Measurements from ENCODE around the gene DLG2. TPM values are rescaled to one million over a fixed set of nuclear protein-coding genes. Genes with fewer than 3 reads are reported as not detected.

The DLG2 gene
- total RNA-seq, 1 donor from 2014 or later, result 1.8 TPM

DNA sequence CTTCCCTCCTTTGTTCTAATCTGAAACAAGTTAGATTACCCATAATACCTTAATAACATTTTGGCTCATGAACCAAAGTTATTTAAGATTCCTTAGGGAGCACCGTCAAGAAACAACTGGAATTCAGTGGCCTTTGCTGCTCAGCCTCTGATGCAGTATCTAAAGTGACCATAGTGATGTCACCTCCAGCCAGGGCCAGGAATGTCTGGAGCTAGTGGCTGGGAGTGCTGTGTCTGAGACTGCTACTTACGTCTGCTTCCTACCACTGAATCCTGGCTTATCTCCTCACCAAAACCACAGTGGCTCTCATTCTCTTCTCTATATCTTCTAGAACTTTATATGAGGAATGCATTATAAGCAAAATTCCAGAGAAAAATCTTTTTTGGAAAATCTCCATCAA is 658.0 kb downstream of the DLG2 start:
- peak overlapping the region; percentile 99 for H3K27ac Mint-ChIP-seq (ENCODE audit: unreplicated experiment)
- no peaks in the 10 kb centered on the region for H3K36me3 ChIP-seq (ENCODE audit: insufficient read depth, low read length)
- no peak overlapping the region for H3K4me2 ChIP-seq (ENCODE audit: low read length)
- H3K27ac ChIP-seq (ENCODE audit: low read depth, low read length), result peak overlapping the region; percentile 59
- H3K27me3 Mint-ChIP-seq (ENCODE audit: low read depth, unreplicated experiment), result no peaks in the 10 kb centered on the region
- H3K9me3 Mint-ChIP-seq (ENCODE audit: unreplicated experiment), result peaks cover 3% of the 10 kb centered on the region
- no peaks in the 10 kb centered on the region for H3K4me1 ChIP-seq (ENCODE audit: insufficient read depth, low read length)
- TF ChIP-seq, protein P1, sequence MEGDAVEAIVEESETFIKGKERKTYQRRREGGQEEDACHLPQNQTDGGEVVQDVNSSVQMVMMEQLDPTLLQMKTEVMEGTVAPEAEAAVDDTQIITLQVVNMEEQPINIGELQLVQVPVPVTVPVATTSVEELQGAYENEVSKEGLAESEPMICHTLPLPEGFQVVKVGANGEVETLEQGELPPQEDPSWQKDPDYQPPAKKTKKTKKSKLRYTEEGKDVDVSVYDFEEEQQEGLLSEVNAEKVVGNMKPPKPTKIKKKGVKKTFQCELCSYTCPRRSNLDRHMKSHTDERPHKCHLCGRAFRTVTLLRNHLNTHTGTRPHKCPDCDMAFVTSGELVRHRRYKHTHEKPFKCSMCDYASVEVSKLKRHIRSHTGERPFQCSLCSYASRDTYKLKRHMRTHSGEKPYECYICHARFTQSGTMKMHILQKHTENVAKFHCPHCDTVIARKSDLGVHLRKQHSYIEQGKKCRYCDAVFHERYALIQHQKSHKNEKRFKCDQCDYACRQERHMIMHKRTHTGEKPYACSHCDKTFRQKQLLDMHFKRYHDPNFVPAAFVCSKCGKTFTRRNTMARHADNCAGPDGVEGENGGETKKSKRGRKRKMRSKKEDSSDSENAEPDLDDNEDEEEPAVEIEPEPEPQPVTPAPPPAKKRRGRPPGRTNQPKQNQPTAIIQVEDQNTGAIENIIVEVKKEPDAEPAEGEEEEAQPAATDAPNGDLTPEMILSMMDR (IDR thresholded peaks at IDR 0.05; ENCODE audit: insufficient read depth, low read depth, low read length), result no peak
- no peak for TF ChIP-seq EZH2 (IDR thresholded peaks at IDR 0.05; ENCODE audit: insufficient read depth, low read length)
- peaks cover 7% of the 10 kb centered on the region for H3K36me3 Mint-ChIP-seq (ENCODE audit: low read depth, unreplicated experiment)
- H4K20me1 ChIP-seq (ENCODE audit: insufficient read depth, low read length), result no peaks in the 10 kb centered on the region
- peak; percentile 69 for FAIRE-seq
- H3K4me3 ChIP-seq (ENCODE audit: insufficient read depth, low read depth, low read length), result no peak overlapping the region
- H3K79me2 ChIP-seq (ENCODE audit: insufficient read depth, low read length), result no peaks in the 10 kb centered on the region
- H3K9ac ChIP-seq (ENCODE audit: low read length), result no peak overlapping the region
- peak; percentile 95 for DNase-seq (ENCODE audit: low read depth)
- H2AFZ ChIP-seq (ENCODE audit: low read depth, low read length), result no peak overlapping the region
- H3K4me3 Mint-ChIP-seq (ENCODE audit: unreplicated experiment), result no peak overlapping the region
- H3K4me1 Mint-ChIP-seq (ENCODE audit: low read depth, unreplicated experiment), result peaks cover 36% of the 10 kb centered on the region
- H3K27me3 ChIP-seq (ENCODE audit: insufficient read depth, low read length), result no peaks in the 10 kb centered on the region
- H3K9me3 ChIP-seq (ENCODE audit: insufficient read depth, low read depth, low read length), result no peaks in the 10 kb centered on the region

DNA sequence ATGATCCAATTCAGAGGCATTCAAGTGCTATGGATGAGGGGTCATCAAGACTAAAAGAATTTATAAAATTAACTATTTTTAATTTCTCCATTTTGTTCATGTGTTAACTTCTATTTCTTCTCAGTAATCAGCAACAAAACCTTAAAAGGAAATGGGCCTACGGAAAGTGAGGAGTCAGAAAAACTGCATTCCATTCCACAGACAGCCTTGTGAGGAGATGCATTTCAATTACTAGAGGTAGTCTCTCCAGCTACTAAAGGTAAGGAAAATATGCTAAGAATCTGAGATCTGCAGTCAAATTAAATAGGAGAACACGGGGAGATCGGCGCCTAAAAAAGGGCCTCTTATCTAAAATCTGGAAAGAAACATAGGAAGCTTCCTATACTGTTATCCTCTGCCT is 661.7 kb downstream of the DLG2 start:
- no peak overlapping the region for H3K9ac ChIP-seq (ENCODE audit: low read length)
- no peak for DNase-seq (ENCODE audit: low read depth)
- H3K4me1 Mint-ChIP-seq (ENCODE audit: low read depth, unreplicated experiment), result peaks cover 33% of the 10 kb centered on the region
- H3K4me3 ChIP-seq (ENCODE audit: insufficient read depth, low read depth, low read length), result no peak overlapping the region
- no peaks in the 10 kb centered on the region for H3K36me3 ChIP-seq (ENCODE audit: insufficient read depth, low read length)
- H3K4me3 Mint-ChIP-seq (ENCODE audit: unreplicated experiment), result no peak overlapping the region
- no peak overlapping the region for H3K4me2 ChIP-seq (ENCODE audit: low read length)
- H3K79me2 ChIP-seq (ENCODE audit: insufficient read depth, low read length), result no peaks in the 10 kb centered on the region
- H3K27me3 ChIP-seq (ENCODE audit: insufficient read depth, low read length), result no peaks in the 10 kb centered on the region
- H3K9me3 Mint-ChIP-seq (ENCODE audit: unreplicated experiment), result peaks cover 3% of the 10 kb centered on the region
- H3K9me3 ChIP-seq (ENCODE audit: insufficient read depth, low read depth, low read length), result no peaks in the 10 kb centered on the region
- no peaks in the 10 kb centered on the region for H3K27me3 Mint-ChIP-seq (ENCODE audit: low read depth, unreplicated experiment)
- FAIRE-seq, result no peak
- H3K36me3 Mint-ChIP-seq (ENCODE audit: low read depth, unreplicated experiment), result peaks cover 7% of the 10 kb centered on the region
- H2AFZ ChIP-seq (ENCODE audit: low read depth, low read length), result no peak overlapping the region
- H3K27ac ChIP-seq (ENCODE audit: low read depth, low read length), result no peak overlapping the region
- no peak for TF ChIP-seq EZH2 (IDR thresholded peaks at IDR 0.05; ENCODE audit: insufficient read depth, low read length)
- no peaks in the 10 kb centered on the region for H3K4me1 ChIP-seq (ENCODE audit: insufficient read depth, low read length)
- no peaks in the 10 kb centered on the region for H4K20me1 ChIP-seq (ENCODE audit: insufficient read depth, low read length)
- H3K27ac Mint-ChIP-seq (ENCODE audit: unreplicated experiment), result peak overlapping the region; percentile 87

DNA sequence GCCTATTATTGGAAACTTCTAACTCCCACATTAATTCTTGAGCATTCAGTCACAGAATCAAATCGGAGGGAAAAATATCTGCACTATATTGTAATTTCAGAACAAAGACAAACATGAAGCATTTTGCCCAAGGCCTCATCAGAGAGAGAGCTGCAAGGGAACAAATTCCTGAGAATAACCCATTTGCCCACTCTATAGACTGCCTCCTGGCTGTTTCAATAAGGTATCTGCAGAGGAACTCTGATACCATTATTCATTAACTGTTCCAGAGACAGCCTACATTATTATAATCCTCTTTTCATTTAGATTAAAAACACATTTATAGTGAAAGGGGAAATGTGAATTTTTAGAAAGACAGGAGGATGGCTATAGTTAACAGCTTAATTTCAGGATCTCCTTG is 663.9 kb downstream of the DLG2 start:
- Mint-ChIP-seq H3K9me3 (ENCODE audit: unreplicated experiment) (no peaks in the 10 kb centered on the region), H3K27ac (ENCODE audit: unreplicated experiment) (peak overlapping the region; percentile 16), H3K27me3 (ENCODE audit: low read depth, unreplicated experiment) (no peaks in the 10 kb centered on the region), H3K4me3 (ENCODE audit: unreplicated experiment) (no peak overlapping the region), H3K36me3 (ENCODE audit: low read depth, unreplicated experiment) (no peaks in the 10 kb centered on the region), H3K4me1 (ENCODE audit: low read depth, unreplicated experiment) (peaks cover 20% of the 10 kb centered on the region)
- TF ChIP-seq, protein P1 (IDR thresholded peaks at IDR 0.05; ENCODE audit: insufficient read depth, low read depth, low read length), result no peak
- TF ChIP-seq EZH2 (IDR thresholded peaks at IDR 0.05; ENCODE audit: insufficient read depth, low read length), result no peak
- Histone ChIP-seq H3K79me2 (ENCODE audit: insufficient read depth, low read length) (no peaks in the 10 kb centered on the region), H3K4me1 (ENCODE audit: insufficient read depth, low read length) (no peaks in the 10 kb centered on the region), H2AFZ (ENCODE audit: low read depth, low read length) (no peak overlapping the region), H3K4me2 (ENCODE audit: low read length) (peak overlapping the region; percentile 16), H3K9me3 (ENCODE audit: insufficient read depth, low read depth, low read length) (no peaks in the 10 kb centered on the region), H3K4me3 (ENCODE audit: insufficient read depth, low read depth, low read length) (no peak overlapping the region), H3K9ac (ENCODE audit: low read length) (no peak overlapping the region), H3K36me3 (ENCODE audit: insufficient read depth, low read length) (no peaks in the 10 kb centered on the region), H3K27me3 (ENCODE audit: insufficient read depth, low read length) (no peaks in the 10 kb centered on the region), H3K27ac (ENCODE audit: low read depth, low read length) (no peak overlapping the region), H4K20me1 (ENCODE audit: insufficient read depth, low read length) (no peaks in the 10 kb centered on the region)
- DNase-seq (ENCODE audit: low read depth), result peak; percentile 23
- FAIRE-seq, result no peak
